ENCODE data around the gene MB21D2. TPM values are rescaled to one million over a fixed set of nuclear protein-coding genes. Genes with fewer than 3 reads are reported as not detected.
"Not testable (repeated sequence)": the region's sequence is repeated elsewhere in the genome, so short reads cannot be mapped to it uniquely, and the experiment has no call there.

MB21D2 gene
- total RNA-seq, 1 experiment from 2014 or later = 10.0 TPM

DNA sequence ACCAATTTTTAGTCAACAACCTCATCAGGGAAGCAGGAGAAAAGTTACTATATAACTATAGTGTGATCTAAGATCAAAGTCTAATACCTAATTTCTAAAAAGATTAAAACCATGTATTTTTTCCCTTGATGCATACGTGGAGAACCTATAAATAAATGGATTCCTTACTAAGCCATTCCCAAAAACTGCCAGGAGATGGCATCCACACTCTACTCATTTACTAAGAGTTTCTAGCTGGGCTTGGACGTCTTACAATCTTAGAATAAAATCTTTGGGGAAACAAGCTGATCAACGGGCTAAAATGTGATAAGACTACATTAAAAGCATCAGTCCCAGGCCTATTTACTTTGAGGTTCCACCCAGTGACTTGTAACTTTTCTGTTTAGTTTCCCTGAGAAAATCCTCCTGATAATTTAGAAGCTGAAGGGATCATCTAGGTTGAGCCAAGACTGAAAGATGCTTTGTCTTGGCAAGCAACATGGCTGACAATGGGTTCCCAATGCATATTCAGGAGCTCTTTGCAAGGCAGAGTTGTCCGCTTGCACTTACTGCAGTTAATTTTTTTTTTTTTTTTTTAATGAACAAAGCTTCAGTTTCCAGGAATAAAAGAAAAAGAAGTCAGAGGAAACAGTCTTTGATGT lies 104.8 kb downstream of the MB21D2 start:
- peak; percentile 58 for DNase-seq (ENCODE audit: low read depth)

- no peak for DNase-seq (ENCODE audit: low read depth)
Observed at GRCh38 chr3:192805711-192806110, 111.9 kb downstream of the MB21D2 start.

DNA sequence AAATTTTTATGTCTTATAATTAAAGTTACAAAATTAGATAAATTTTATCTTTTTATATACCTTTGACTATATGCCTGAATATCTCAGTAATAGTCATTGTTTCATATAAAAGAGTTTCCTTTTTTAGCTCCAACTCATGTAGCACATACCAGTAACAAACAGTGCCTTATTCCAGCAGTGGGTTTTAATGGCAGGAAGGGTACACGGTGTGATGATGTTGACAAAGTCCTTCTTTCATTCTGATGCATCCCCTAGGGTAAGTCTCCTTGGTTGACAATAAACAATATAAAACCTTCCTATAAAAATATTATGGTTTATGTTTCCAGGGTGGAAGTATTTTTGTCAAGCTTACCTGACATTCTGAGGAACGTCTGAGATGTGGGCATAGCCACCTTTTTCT lies 113.2 kb downstream of the MB21D2 start:
- no peak for DNase-seq (ENCODE audit: low read depth)

DNA sequence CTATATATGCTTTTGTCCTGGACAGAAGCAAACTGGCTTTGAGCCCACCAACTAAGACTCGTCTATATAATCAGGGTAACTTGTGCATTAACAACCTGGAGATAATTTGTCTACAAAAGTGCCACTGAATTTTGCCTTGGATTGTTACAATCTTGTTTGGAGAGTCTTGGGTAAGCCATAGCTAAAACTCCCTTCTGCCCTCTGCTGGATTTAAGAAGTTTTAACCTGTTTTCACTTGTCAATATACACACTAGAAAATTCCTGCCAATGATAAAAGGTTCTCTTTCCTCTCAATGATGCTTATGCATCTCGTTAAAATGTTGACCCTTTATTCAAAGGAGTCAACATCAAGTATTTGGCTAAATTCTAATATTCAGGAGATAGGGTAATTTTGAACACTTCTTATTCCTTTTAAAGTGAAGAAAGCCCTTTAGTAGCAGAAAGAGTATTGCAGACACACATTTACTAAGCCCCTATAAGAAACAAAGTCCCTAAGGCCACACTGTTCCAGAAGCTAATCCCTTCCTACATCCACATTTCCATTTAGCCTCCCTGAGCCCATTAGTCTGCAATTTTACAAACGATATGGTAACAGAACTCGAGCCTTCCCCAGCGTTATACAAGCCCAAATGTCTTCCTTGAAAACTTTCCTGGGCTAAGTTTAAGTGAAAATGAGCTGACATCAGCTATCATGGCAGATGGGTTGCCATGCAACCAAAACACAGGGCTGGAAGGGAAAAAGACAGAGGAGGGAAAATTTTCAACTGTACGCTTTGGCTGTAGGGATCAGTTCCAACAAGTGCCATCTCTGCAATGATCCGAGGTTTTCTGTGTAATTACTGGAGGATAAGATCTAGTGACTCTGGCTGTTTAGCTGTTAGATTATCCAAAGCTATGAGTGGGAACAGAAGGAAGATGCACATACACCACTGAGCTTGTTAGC lies 114.4 kb downstream of the MB21D2 start:
- DNase-seq (ENCODE audit: low read depth) = peak; percentile 30

- no peak for DNase-seq (ENCODE audit: low read depth)
Observed at GRCh38 chr3:192801985-192802384, 115.7 kb downstream of the MB21D2 start.

- no peak for DNase-seq (ENCODE audit: low read depth)
Observed at GRCh38 chr3:192799721-192800120, 117.9 kb downstream of the MB21D2 start.

DNA sequence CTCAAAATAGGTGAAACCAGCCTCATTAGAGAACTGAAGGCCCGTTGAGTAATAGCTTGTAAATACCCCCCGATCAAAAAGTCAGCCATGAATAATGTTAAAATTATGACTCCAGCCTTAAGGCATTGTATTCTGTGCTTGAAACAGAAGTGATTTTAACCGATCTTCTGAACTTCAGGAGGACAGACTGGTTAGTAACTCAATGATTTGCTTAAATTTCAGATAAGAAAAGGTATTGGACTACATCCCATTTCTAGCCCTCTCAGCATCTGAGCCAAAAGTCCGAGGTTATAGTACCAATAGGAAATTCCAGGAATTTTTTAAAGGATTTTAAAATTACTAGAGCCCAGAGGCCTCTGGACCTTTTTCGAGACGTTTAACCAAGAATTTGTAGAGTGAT lies 122.6 kb downstream of the MB21D2 start:
- no peak for DNase-seq (ENCODE audit: low read depth)

DNA sequence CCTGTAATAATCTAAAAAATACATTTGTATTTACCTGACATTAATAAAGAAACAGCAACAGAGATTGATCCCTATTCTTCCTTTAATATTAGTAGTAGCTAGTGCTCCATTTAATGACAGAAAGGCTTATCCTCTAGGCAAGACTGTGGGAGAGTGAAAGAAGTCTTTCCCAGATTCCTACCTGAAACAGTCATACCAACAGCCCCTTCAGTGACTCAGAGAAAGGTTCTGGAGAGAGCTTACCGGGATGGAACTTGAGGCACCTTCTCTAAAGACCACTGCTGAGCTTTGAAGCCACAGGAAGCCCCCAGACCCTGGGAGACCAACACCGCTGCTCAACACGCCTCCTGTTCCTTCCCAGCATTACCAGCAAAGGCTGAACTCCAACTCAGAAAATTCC lies 123.4 kb downstream of the MB21D2 start:
- DNase-seq (ENCODE audit: low read depth) = no peak

DNA sequence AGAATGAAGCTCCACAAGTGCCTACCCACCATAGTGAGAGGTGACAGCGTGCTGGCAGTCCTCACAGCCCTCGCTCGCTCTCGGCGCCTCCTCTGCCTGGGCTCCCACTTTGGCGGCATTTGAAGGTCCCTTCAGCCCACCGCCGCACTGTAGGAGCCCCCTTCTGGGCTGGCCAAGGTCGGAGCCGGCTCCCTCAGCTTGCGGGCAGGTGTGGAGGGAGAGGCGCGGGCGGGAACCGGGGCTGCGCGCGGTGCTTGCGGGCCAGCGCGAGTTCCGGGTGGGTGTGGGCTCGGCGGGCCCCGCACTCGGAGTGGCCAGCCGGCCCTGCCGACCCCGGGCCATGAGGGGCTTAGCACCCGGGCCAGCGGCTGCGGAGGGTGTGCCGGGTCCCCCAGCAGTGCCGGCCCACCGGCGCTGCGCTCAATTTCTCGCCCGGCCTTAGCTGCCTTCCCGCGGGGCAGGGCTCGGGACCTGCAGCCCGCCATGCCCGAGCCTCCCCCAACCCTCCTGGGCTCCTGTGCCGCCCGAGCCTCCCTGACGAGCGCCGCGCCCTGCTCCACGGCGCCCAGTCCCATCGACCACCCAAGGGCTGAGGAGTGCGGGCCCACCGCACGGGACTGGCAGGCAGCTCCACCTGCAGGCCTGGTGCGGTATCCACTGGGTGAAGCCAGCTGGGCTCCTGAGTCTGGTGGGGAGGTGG lies 128.7 kb downstream of the MB21D2 start:
- not testable (repeated sequence) for DNase-seq (ENCODE audit: low read depth)

DNA sequence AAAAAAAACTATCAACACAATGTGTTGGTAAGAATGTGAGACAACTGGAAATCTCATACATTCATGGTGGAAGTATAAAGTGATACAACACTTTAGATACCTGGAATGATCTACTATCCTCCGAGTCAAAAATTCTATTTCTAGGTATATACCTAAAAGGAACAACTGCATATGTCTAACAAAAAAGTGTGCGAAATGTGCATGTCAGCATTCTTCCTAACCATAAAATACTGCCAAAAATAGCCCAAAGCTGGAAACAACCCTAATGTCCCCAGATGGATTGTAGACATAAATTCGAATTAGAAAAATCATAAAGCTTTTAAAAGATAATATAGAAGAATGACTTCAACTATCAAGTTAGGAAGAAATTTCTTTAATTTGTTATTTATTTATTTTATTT lies 139.1 kb downstream of the MB21D2 start:
- no peak for DNase-seq (ENCODE audit: low read depth)

GRCh38 chr3:192774341-192774740 lies 143.3 kb downstream of the MB21D2 start:
- not testable (repeated sequence) for DNase-seq (ENCODE audit: low read depth)

- DNase-seq (ENCODE audit: low read depth) = peak; percentile 50
Observed at GRCh38 chr3:192772240-192772894, 145.3 kb downstream of the MB21D2 start.

- no peak for DNase-seq (ENCODE audit: low read depth)
Observed at GRCh38 chr3:192758654-192759053, 159.0 kb downstream of the MB21D2 start.

- DNase-seq (ENCODE audit: low read depth) = no peak
Observed at GRCh38 chr3:192751148-192751547, 166.5 kb downstream of the MB21D2 start.

DNA sequence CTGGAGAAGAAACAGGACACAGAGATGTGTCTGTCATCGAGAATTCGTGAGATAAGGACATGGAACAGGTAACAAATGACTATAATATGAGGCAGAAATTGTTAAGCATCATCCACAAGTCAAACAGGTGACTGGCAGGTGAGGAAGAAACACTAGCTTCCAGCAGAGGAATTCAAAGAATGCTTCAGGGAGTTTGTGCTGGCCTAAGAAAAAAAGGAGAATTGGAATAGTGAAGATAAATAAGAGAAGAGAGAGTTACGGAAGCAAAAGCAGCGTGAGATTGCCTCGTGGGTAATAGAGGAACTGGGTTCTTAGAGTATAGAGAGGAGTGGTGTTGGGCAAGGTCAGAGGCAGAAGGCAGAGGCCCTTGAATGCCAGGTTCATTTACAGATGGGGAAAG lies 167.5 kb downstream of the MB21D2 start:
- no peak for DNase-seq (ENCODE audit: low read depth)

DNA sequence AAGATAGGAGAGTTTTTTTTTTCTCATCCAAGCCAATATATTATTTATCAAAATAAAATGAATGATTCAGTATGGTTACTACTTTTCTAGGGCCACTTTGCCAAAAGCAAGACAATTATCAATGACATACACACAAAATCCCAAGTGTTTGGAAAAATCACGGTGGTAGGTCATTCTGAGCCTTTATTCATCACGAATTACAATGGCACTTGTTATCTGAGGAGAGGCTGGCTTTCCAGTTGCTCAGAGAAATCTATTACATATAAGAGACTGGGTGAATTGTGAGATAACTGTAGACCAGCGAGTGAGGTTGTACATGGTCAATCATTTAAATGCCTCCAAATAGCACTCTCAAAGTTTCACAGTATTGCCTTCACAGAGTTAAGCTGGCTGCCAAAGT lies 169.9 kb downstream of the MB21D2 start:
- DNase-seq (ENCODE audit: low read depth) = no peak

DNA sequence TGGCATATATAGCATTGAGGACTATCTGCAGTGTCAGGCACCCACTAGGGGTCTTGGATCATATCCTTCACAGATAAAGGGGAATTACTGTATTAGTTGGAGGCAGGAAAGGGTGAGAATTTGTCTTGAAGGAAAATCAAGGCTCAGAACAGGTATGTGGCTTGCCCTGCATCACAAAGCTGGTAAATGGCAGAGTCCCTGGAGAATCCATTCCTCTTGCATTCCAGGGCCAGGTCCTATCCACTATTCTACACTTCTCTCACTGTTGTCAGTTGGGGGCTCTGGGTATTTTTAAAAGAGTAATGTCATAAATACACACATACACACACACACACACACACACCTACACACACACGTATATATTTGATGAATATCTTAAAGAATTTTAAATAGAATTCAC lies 170.5 kb downstream of the MB21D2 start:
- DNase-seq (ENCODE audit: low read depth) = no peak

All from LHCN-M2 (cell line).